ENCODE results near the gene IDI1.
"Not testable (repeated sequence)": the region's sequence is repeated elsewhere in the genome, so short reads cannot be mapped to it uniquely, and the experiment has no call there.

The IDI1 gene

DNA sequence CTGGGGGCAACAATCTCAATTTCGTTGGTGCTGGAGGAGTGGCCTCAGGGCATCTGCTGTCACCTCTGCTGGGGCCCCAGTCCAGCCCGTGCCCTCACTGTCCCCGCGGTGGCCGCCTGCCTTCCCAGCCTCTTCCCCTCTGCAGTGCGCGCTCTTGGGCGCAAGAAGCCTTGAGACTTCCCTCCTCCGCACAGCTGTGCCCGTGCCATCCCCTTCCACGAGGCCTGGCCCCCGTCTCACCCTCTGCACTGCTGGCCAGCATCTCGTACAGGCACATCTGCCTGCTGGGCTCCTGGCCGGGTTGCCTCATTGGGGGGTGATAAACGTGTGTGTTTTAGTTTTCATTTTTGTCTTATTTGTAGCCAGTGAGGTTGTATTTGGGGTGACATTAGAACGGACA is 37.2 kb downstream of the IDI1 start:
- no peak overlapping the region for H3K9ac ChIP-seq (ENCODE audit: low read length)
- no peaks in the 10 kb centered on the region for H3K79me2 ChIP-seq (ENCODE audit: insufficient read depth, low read length)
- TF ChIP-seq CTCF (IDR thresholded peaks at IDR 0.05; ENCODE audit: insufficient read depth, low read length, poor library complexity, severe bottlenecking), result no peak
- TF ChIP-seq EZH2phosphoT487 (conservative IDR thresholded peaks at IDR 0.05; ENCODE audit: low read length), result no peak
- peaks cover 33% of the 10 kb centered on the region; the same call in 1 of the 2 replicates for H3K36me3 ChIP-seq (ENCODE audit: low read length)
- H3F3A ChIP-seq (ENCODE audit: insufficient read depth), result no peaks in the 10 kb centered on the region
- H3K9me2 ChIP-seq (replicated peaks; ENCODE audit: insufficient read depth, low read length), result no peaks in the 10 kb centered on the region
- H3K9me3 ChIP-seq (ENCODE audit: insufficient read depth, low read length), result no peaks in the 10 kb centered on the region
- H3K4me2 ChIP-seq (ENCODE audit: low read depth, low read length, poor library complexity, severe bottlenecking), result no peak overlapping the region
- H3K27ac ChIP-seq (ENCODE audit: low read depth, low read length), result no peak overlapping the region
- no peaks in the 10 kb centered on the region; the same call in 1 of the 2 replicates for H4K20me1 ChIP-seq (ENCODE audit: low read depth, low read length)
- H2AFZ ChIP-seq (ENCODE audit: low read depth, low read length, severe bottlenecking), result no peak overlapping the region
- no peak overlapping the region for H3K4me3 ChIP-seq (ENCODE audit: insufficient read depth, low read length, poor library complexity, severe bottlenecking)
- H3K27me3 ChIP-seq (ENCODE audit: low read length), result no peaks in the 10 kb centered on the region

GRCh38 chr10:1010703-1011102 is 38.2 kb downstream of the IDI1 start:
- no peak overlapping the region for H2AFZ ChIP-seq (ENCODE audit: low read depth, low read length, severe bottlenecking)
- no peak overlapping the region for H3K27ac ChIP-seq (ENCODE audit: low read depth, low read length)
- no peak overlapping the region for H3K9ac ChIP-seq (ENCODE audit: low read length)
- H3K27me3 ChIP-seq (ENCODE audit: low read length), result no peaks in the 10 kb centered on the region
- H3K4me2 ChIP-seq (ENCODE audit: low read depth, low read length, poor library complexity, severe bottlenecking), result no peak overlapping the region
- no peaks in the 10 kb centered on the region; the same call in 1 of the 2 replicates for H4K20me1 ChIP-seq (ENCODE audit: low read depth, low read length)
- peaks cover 2% of the 10 kb centered on the region; the same call in 1 of the 2 replicates for H3K79me2 ChIP-seq (ENCODE audit: insufficient read depth, low read length)
- H3K9me2 ChIP-seq (replicated peaks; ENCODE audit: insufficient read depth, low read length), result no peaks in the 10 kb centered on the region
- no peaks in the 10 kb centered on the region for H3F3A ChIP-seq (ENCODE audit: insufficient read depth)
- no peak for TF ChIP-seq CTCF (IDR thresholded peaks at IDR 0.05; ENCODE audit: insufficient read depth, low read length, poor library complexity, severe bottlenecking)
- no peak for TF ChIP-seq EZH2phosphoT487 (conservative IDR thresholded peaks at IDR 0.05; ENCODE audit: low read length)
- peaks cover 29% of the 10 kb centered on the region; the same call in 1 of the 2 replicates for H3K36me3 ChIP-seq (ENCODE audit: low read length)
- no peaks in the 10 kb centered on the region for H3K9me3 ChIP-seq (ENCODE audit: insufficient read depth, low read length)
- no peak overlapping the region for H3K4me3 ChIP-seq (ENCODE audit: insufficient read depth, low read length, poor library complexity, severe bottlenecking)

- not testable (repeated sequence) for H3K27me3 ChIP-seq (ENCODE audit: low read length); H3K9me3 ChIP-seq (ENCODE audit: insufficient read depth, low read length); H3K79me2 ChIP-seq (ENCODE audit: insufficient read depth, low read length); H3K9ac ChIP-seq (ENCODE audit: low read length); H3K4me2 ChIP-seq (ENCODE audit: low read depth, low read length, poor library complexity, severe bottlenecking); H3F3A ChIP-seq (ENCODE audit: insufficient read depth); H3K4me3 ChIP-seq (ENCODE audit: insufficient read depth, low read length, poor library complexity, severe bottlenecking); H4K20me1 ChIP-seq (ENCODE audit: low read depth, low read length); H3K27ac ChIP-seq (ENCODE audit: low read depth, low read length); H3K9me2 ChIP-seq (replicated peaks; ENCODE audit: insufficient read depth, low read length); H2AFZ ChIP-seq (ENCODE audit: low read depth, low read length, severe bottlenecking)
- peaks cover 31% of the 10 kb centered on the region; the same call in 1 of the 2 replicates for H3K36me3 ChIP-seq (ENCODE audit: low read length)
Observed at GRCh38 chr10:1009947-1010346, 39.0 kb downstream of the IDI1 start.

DNA sequence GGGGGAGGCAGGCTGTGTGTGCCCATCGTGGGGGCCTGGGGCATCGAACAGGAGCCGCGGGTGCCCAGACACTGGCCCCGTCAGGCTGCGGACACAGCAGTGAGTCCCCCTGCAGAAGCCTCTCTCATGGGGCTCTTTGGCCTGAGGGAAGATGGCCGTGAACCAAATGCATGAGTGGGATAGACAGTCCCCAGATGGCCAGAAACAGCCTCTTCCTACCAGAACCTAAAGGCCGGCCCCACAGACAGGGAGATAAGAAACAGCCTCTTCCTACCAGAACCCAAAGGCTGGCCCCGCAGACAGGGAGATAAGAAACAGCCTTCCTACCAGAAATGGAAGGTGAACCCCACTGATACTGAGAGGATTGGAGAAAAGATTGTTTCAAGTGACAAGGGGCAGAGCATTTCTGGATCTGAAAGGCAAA is 39.8 kb downstream of the IDI1 start:
- TF ChIP-seq CTCF (IDR thresholded peaks at IDR 0.05; ENCODE audit: insufficient read depth, low read length, poor library complexity, severe bottlenecking) (no peak), EZH2phosphoT487 (conservative IDR thresholded peaks at IDR 0.05; ENCODE audit: low read length) (no peak)
- no peak overlapping the region for H2AFZ ChIP-seq (ENCODE audit: low read depth, low read length, severe bottlenecking)
- peaks cover 27% of the 10 kb centered on the region; the same call in 1 of the 2 replicates for H3K36me3 ChIP-seq (ENCODE audit: low read length)
- H3K4me3 ChIP-seq (ENCODE audit: insufficient read depth, low read length, poor library complexity, severe bottlenecking), result no peak overlapping the region
- H3K9ac ChIP-seq (ENCODE audit: low read length), result no peak overlapping the region
- H3K27ac ChIP-seq (ENCODE audit: low read depth, low read length), result no peak overlapping the region
- H3K27me3 ChIP-seq (ENCODE audit: low read length), result no peaks in the 10 kb centered on the region
- no peaks in the 10 kb centered on the region for H3K9me3 ChIP-seq (ENCODE audit: insufficient read depth, low read length)
- peaks cover 2% of the 10 kb centered on the region; the same call in 1 of the 2 replicates for H4K20me1 ChIP-seq (ENCODE audit: low read depth, low read length)
- H3F3A ChIP-seq (ENCODE audit: insufficient read depth), result no peaks in the 10 kb centered on the region
- H3K79me2 ChIP-seq (ENCODE audit: insufficient read depth, low read length), result peaks cover 8% of the 10 kb centered on the region
- no peak overlapping the region for H3K4me2 ChIP-seq (ENCODE audit: low read depth, low read length, poor library complexity, severe bottlenecking)
- no peaks in the 10 kb centered on the region for H3K9me2 ChIP-seq (replicated peaks; ENCODE audit: insufficient read depth, low read length)

Measured in SU-DHL-6 (cell line).